ENCODE measurements around the gene CCL17. TPM values are rescaled to one million over a fixed set of nuclear protein-coding genes. Genes with fewer than 3 reads are reported as not detected.

The CCL17 gene
- total and polyA plus RNA-seq, 9 of the 15 experiments (the other 6 are each of a cell fraction or from before 2014, with no cell fraction given): not detected

- TF ChIP-seq CTCF (IDR thresholded peaks at IDR 0.05 in 2 of 3, conservative IDR thresholded peaks at IDR 0.05 in 1 of 3; ENCODE audit: insufficient read depth in 2 of 3, low read depth in 1 of 3, low read length in 3 of 3): peak; percentile 93 to 97 (median 94)
- TF ChIP-seq GTF3C2 (IDR thresholded peaks at IDR 0.05; ENCODE audit: borderline replicate concordance, extremely low read depth, insufficient read length): no peak
- no peak for TF ChIP-seq DDX20 (tag; IDR thresholded peaks at IDR 0.05; ENCODE audit: low read depth)
- no peak for TF ChIP-seq RFX5 (IDR thresholded peaks at IDR 0.05; ENCODE audit: low read depth, low read length)
- TF ChIP-seq BRCA1 (IDR thresholded peaks at IDR 0.05): no peak
- TF ChIP-seq BRCA1 (CRISPR knock-in tag; IDR thresholded peaks at IDR 0.05): no peak
- no peak for TF ChIP-seq ZNF239 (CRISPR knock-in tag; IDR thresholded peaks at IDR 0.05)
- TF ChIP-seq ZNF830 (CRISPR knock-in tag; IDR thresholded peaks at IDR 0.05): no peak
- no peak for TF ChIP-seq RAD51 (IDR thresholded peaks at IDR 0.05; ENCODE audit: borderline replicate concordance, low read depth)
- TF ChIP-seq CHD4 (IDR thresholded peaks at IDR 0.05; ENCODE audit: insufficient read depth, insufficient replicate concordance, low read depth, low read length, poor library complexity, severe bottlenecking): no peak
- TF ChIP-seq HES1 (IDR thresholded peaks at IDR 0.05; ENCODE audit: low read depth): no peak
- no peak for TF ChIP-seq CBX2 (IDR thresholded peaks at IDR 0.05; ENCODE audit: insufficient read depth, low read length, poor library complexity, severe bottlenecking)
- peak; percentile 80 for TF ChIP-seq ZFX (CRISPR knock-in tag; IDR thresholded peaks at IDR 0.05)
- TF ChIP-seq PTRF (tag; IDR thresholded peaks at IDR 0.05): no peak
- TF ChIP-seq ZNF3 (CRISPR knock-in tag; IDR thresholded peaks at IDR 0.05): no peak
- TF ChIP-seq RB1 (IDR thresholded peaks at IDR 0.05; ENCODE audit: low read depth): peak; percentile 92
- TF ChIP-seq BMI1 (IDR thresholded peaks at IDR 0.05; ENCODE audit: low read length): no peak
- TF ChIP-seq TBL1XR1 (IDR thresholded peaks at IDR 0.05; ENCODE audit: low read length in 2 of 2): peak; percentile 47 to 50; a peak in 2 of 4 replicates
- no peak for TF ChIP-seq RBM15 (IDR thresholded peaks at IDR 0.05; ENCODE audit: insufficient read depth, low read length)
- TF ChIP-seq ZNF512 (tag; IDR thresholded peaks at IDR 0.05): no peak
- TF ChIP-seq SMAD2 (IDR thresholded peaks at IDR 0.05; ENCODE audit: low read depth, low read length): no peak
- peak; percentile 69 for TF ChIP-seq ZNF146 (CRISPR knock-in tag; IDR thresholded peaks at IDR 0.05; ENCODE audit: unreplicated experiment)
These were observed 57.8 kb downstream of the CCL17 start, which contains the start of gene POLR2C (continued) for GRCh38 chr16:57462209-57462977.
